ENCODE results near the gene MX1. TPM values are rescaled to one million over a fixed set of nuclear protein-coding genes. Genes with fewer than 3 reads are reported as not detected.
"Not testable (repeated sequence)": the region's sequence is repeated elsewhere in the genome, so short reads cannot be mapped to it uniquely, and the experiment has no call there.

MX1 gene
- total RNA-seq, 2 experiments from 2014 or later: 23.9 to 24.7 TPM

GRCh38 chr21:41419921-41420862, 5.8 kb upstream of the MX1 start:
- POLR2A ChIA-PET: interaction anchor here (1.0 to 1.4 kb wide), 2 partner anchors 94 to 136 kb away, joined by 3 to 4 read pairs; no protein-coding TSS in a partner anchor
- peak overlapping the region; percentile 70 for H3K4me3 ChIP-seq (ENCODE audit: low read depth, low read length, poor library complexity, severe bottlenecking)

GRCh38 chr21:41420998-41421397, 5.0 kb upstream of the MX1 start:
- DNase-seq (ENCODE audit: low spot score); H3K27ac ChIP-seq (ENCODE audit: low read depth, low read length, poor library complexity, severe bottlenecking); H2AFZ ChIP-seq (ENCODE audit: low read length); H3K9me2 ChIP-seq (ENCODE audit: insufficient read depth, low read length); BruUV-seq (replicated peaks); H3K9me3 ChIP-seq (ENCODE audit: low read length); H4K20me1 ChIP-seq (ENCODE audit: insufficient read depth, low read length); POLR2A ChIA-PET; H3K36me3 ChIP-seq (ENCODE audit: insufficient read depth, low read length); CTCF ChIA-PET (ENCODE audit: unreplicated experiment); H3K79me2 ChIP-seq (ENCODE audit: insufficient read depth, low read depth, low read length): not testable (repeated sequence)
- Histone ChIP-seq H3K4me2 (ENCODE audit: low read length) (peak overlapping the region; percentile 98), H3K4me3 (ENCODE audit: low read depth, low read length, poor library complexity, severe bottlenecking) (peak overlapping the region; percentile 70), H3K4me1 (ENCODE audit: insufficient read depth, low read length, poor library complexity, severe bottlenecking) (peaks cover 39% of the 10 kb centered on the region)
- intact Hi-C loops (cut with micrococcal nuclease; ENCODE audit: unreplicated experiment): loop anchor here (10.0 kb wide), 1 partner anchor 644 kb away; no protein-coding TSS in a partner anchor

More at GRCh38 chr21:41419921-41420862, 5.8 kb upstream of the MX1 start:
- H4K20me1 ChIP-seq (ENCODE audit: insufficient read depth, low read length): no peaks in the 10 kb centered on the region
- intact Hi-C loops (cut with micrococcal nuclease; ENCODE audit: unreplicated experiment): loop anchor here (10.0 kb wide), 1 partner anchor 645 kb away; no protein-coding TSS in a partner anchor
- no peaks in the 10 kb centered on the region for H3K9me2 ChIP-seq (ENCODE audit: insufficient read depth, low read length)
- H3K36me3 ChIP-seq (ENCODE audit: insufficient read depth, low read length): no peaks in the 10 kb centered on the region; the same call in 1 of the 2 replicates
- peak overlapping the region; percentile 98 for H3K4me2 ChIP-seq (ENCODE audit: low read length)
- peak; percentile 79 for DNase-seq (ENCODE audit: low spot score)
- CTCF ChIA-PET (ENCODE audit: unreplicated experiment): no interaction called here
- peaks cover 34% of the 10 kb centered on the region for H3K4me1 ChIP-seq (ENCODE audit: insufficient read depth, low read length, poor library complexity, severe bottlenecking)
- no TSS peak for BruUV-seq (replicated peaks)
- peak overlapping the region; percentile 27 for H3K27ac ChIP-seq (ENCODE audit: low read depth, low read length, poor library complexity, severe bottlenecking)
- H3K79me2 ChIP-seq (ENCODE audit: insufficient read depth, low read depth, low read length): no peaks in the 10 kb centered on the region
- no peak for TF ChIP-seq CTCF (conservative IDR thresholded peaks at IDR 0.05; ENCODE audit: low read length)
- no peak for TF ChIP-seq EZH2phosphoT487 (IDR thresholded peaks at IDR 0.05; ENCODE audit: borderline replicate concordance, low read depth, low read length)
- H2AFZ ChIP-seq (ENCODE audit: low read length): peak overlapping the region; percentile 90
- no peaks in the 10 kb centered on the region for H3K9me3 ChIP-seq (ENCODE audit: low read length)

GRCh38 chr21:41422546-41423304, 3.3 kb upstream of the MX1 start:
- H3K4me3 ChIP-seq (ENCODE audit: low read depth, low read length, poor library complexity, severe bottlenecking): no peak overlapping the region
- no peak for TF ChIP-seq EZH2phosphoT487 (IDR thresholded peaks at IDR 0.05; ENCODE audit: borderline replicate concordance, low read depth, low read length)
- no peak for TF ChIP-seq CTCF (conservative IDR thresholded peaks at IDR 0.05; ENCODE audit: low read length)
- ChIA-PET CTCF (ENCODE audit: unreplicated experiment) (interaction anchor here (1.1 to 1.9 kb wide), 3 partner anchors 9 to 112 kb away, joined by 3 to 4 read pairs (median 3); no protein-coding TSS in a partner anchor), POLR2A (interaction anchor here (0.5 to 1.3 kb wide), 4 partner anchors 55 to 309 kb away, joined by 3 to 4 read pairs (median 3); no protein-coding TSS in a partner anchor)
- H3K9me2 ChIP-seq (ENCODE audit: insufficient read depth, low read length): no peaks in the 10 kb centered on the region
- H3K27ac ChIP-seq (ENCODE audit: low read depth, low read length, poor library complexity, severe bottlenecking): no peak overlapping the region
- H3K4me2 ChIP-seq (ENCODE audit: low read length): no peak overlapping the region
- intact Hi-C loops (cut with micrococcal nuclease; ENCODE audit: unreplicated experiment): loop anchor here (10.0 kb wide), 1 partner anchor 642 kb away; no protein-coding TSS in a partner anchor
- H2AFZ ChIP-seq (ENCODE audit: low read length): no peak overlapping the region
- no peaks in the 10 kb centered on the region for H3K9me3 ChIP-seq (ENCODE audit: low read length)
- H3K79me2 ChIP-seq (ENCODE audit: insufficient read depth, low read depth, low read length): no peaks in the 10 kb centered on the region
- peaks cover 56% of the 10 kb centered on the region for H3K4me1 ChIP-seq (ENCODE audit: insufficient read depth, low read length, poor library complexity, severe bottlenecking)
- no peaks in the 10 kb centered on the region for H4K20me1 ChIP-seq (ENCODE audit: insufficient read depth, low read length)
- H3K36me3 ChIP-seq (ENCODE audit: insufficient read depth, low read length): no peaks in the 10 kb centered on the region; the same call in 1 of the 2 replicates
- no peak for DNase-seq (ENCODE audit: low spot score)
- BruUV-seq (replicated peaks): no TSS peak

- not testable (repeated sequence) for H3K36me3 ChIP-seq (ENCODE audit: insufficient read depth, low read length); BruUV-seq (replicated peaks); H3K79me2 ChIP-seq (ENCODE audit: insufficient read depth, low read depth, low read length); H3K9me2 ChIP-seq (ENCODE audit: insufficient read depth, low read length); H3K27ac ChIP-seq (ENCODE audit: low read depth, low read length, poor library complexity, severe bottlenecking); H3K4me2 ChIP-seq (ENCODE audit: low read length); DNase-seq (ENCODE audit: low spot score); H4K20me1 ChIP-seq (ENCODE audit: insufficient read depth, low read length); H3K4me3 ChIP-seq (ENCODE audit: low read depth, low read length, poor library complexity, severe bottlenecking); H2AFZ ChIP-seq (ENCODE audit: low read length); H3K9me3 ChIP-seq (ENCODE audit: low read length)
- CTCF ChIA-PET (ENCODE audit: unreplicated experiment): interaction anchor here (1.1 to 1.9 kb wide), 3 partner anchors 8 to 112 kb away, joined by 3 to 4 read pairs (median 3); no protein-coding TSS in a partner anchor
- H3K4me1 ChIP-seq (ENCODE audit: insufficient read depth, low read length, poor library complexity, severe bottlenecking): peaks cover 61% of the 10 kb centered on the region
- intact Hi-C loops (cut with micrococcal nuclease; ENCODE audit: unreplicated experiment): loop anchor here (10.0 kb wide), 1 partner anchor 642 kb away; no protein-coding TSS in a partner anchor
- POLR2A ChIA-PET: interaction anchor here (0.5 to 1.3 kb wide), 6 partner anchors 9 to 815 kb away, joined by 3 to 4 read pairs (median 3); no protein-coding TSS in a partner anchor
These were observed 2.8 kb upstream of the MX1 start for GRCh38 chr21:41423305-41423636.

All from OCI-LY7 (cell line).